ENCODE data around the gene MYBBP1A. TPM values are rescaled to one million over a fixed set of nuclear protein-coding genes. Genes with fewer than 3 reads are reported as not detected.
A peak's percentile ranks its signal among the peaks of the same experiment; 100 is the strongest.

MYBBP1A gene
- total and polyA plus RNA-seq, 2 donors, result 20.7 to 29.8 TPM

GRCh38 chr17:4558347-4558971, 3.3 kb upstream of the MYBBP1A start:
- no peak overlapping the region for H3K27ac ChIP-seq (ENCODE audit: low read depth)
- H3K4me1 ChIP-seq (ENCODE audit: insufficient read depth), result peaks cover 4% of the 10 kb centered on the region
- 91% methylated on average over 24 of the region's 24 CpGs for WGBS
- no peak for DNase-seq (ENCODE audit: extremely low spot score)
- H3K36me3 ChIP-seq (ENCODE audit: insufficient read depth), result no peaks in the 10 kb centered on the region
- no peak overlapping the region for H3K4me3 ChIP-seq (ENCODE audit: low read depth, low read length)

GRCh38 chr17:4557626-4558346, 2.6 kb upstream of the MYBBP1A start:
- peaks cover 4% of the 10 kb centered on the region for H3K4me1 ChIP-seq (ENCODE audit: insufficient read depth)
- 91% methylated on average over 6 of the region's 6 CpGs for WGBS
- H3K4me3 ChIP-seq (ENCODE audit: low read depth, low read length), result no peak overlapping the region
- no peaks in the 10 kb centered on the region for H3K36me3 ChIP-seq (ENCODE audit: insufficient read depth)
- no peak overlapping the region for H3K27ac ChIP-seq (ENCODE audit: low read depth)
- no peak for DNase-seq (ENCODE audit: extremely low spot score)

GRCh38 chr17:4556996-4557395, 1.8 kb upstream of the MYBBP1A start:
- Histone ChIP-seq H3K27ac (ENCODE audit: low read depth) (no peak overlapping the region), H3K4me3 (ENCODE audit: low read depth, low read length) (no peak overlapping the region), H3K4me1 (ENCODE audit: insufficient read depth) (peaks cover 4% of the 10 kb centered on the region), H3K36me3 (ENCODE audit: insufficient read depth) (no peaks in the 10 kb centered on the region)
- no peak for DNase-seq (ENCODE audit: extremely low spot score)
- 78% methylated on average over 4 of the region's 4 CpGs for WGBS

GRCh38 chr17:4555873-4556759, 932 bp upstream of the MYBBP1A start:
- Histone ChIP-seq H3K36me3 (ENCODE audit: insufficient read depth) (no peaks in the 10 kb centered on the region), H3K4me3 (ENCODE audit: low read depth, low read length) (peak overlapping the region; percentile 65), H3K4me1 (ENCODE audit: insufficient read depth) (peaks cover 4% of the 10 kb centered on the region), H3K27ac (ENCODE audit: low read depth) (no peak overlapping the region)
- WGBS, result 56% methylated on average over 17 of the region's 17 CpGs
- no peak for DNase-seq (ENCODE audit: extremely low spot score)

- Histone ChIP-seq H3K27ac (ENCODE audit: low read depth) (no peak overlapping the region), H3K4me3 (ENCODE audit: low read depth, low read length) (peak overlapping the region; percentile 65), H3K36me3 (ENCODE audit: insufficient read depth) (no peaks in the 10 kb centered on the region), H3K4me1 (ENCODE audit: insufficient read depth) (peaks cover 4% of the 10 kb centered on the region)
- no peak for DNase-seq (ENCODE audit: extremely low spot score)
- WGBS, result 13% methylated on average over 18 of the region's 18 CpGs
Measured at GRCh38 chr17:4554441-4554996, 665 bp downstream of the MYBBP1A start.

GRCh38 chr17:4553669-4554068, 1.5 kb downstream of the MYBBP1A start:
- Histone ChIP-seq H3K4me3 (ENCODE audit: low read depth, low read length) (no peak overlapping the region), H3K4me1 (ENCODE audit: insufficient read depth) (peaks cover 4% of the 10 kb centered on the region), H3K36me3 (ENCODE audit: insufficient read depth) (peaks cover 4% of the 10 kb centered on the region), H3K27ac (ENCODE audit: low read depth) (no peak overlapping the region)
- DNase-seq (ENCODE audit: extremely low spot score), result no peak
- WGBS, result 78% methylated on average over 9 of the region's 9 CpGs

GRCh38 chr17:4551796-4552525, 3.2 kb downstream of the MYBBP1A start:
- H3K4me1 ChIP-seq (ENCODE audit: insufficient read depth), result peaks cover 4% of the 10 kb centered on the region
- H3K27ac ChIP-seq (ENCODE audit: low read depth), result no peak overlapping the region
- no peak for DNase-seq (ENCODE audit: extremely low spot score)
- no peak overlapping the region for H3K4me3 ChIP-seq (ENCODE audit: low read depth, low read length)
- peaks cover 5% of the 10 kb centered on the region for H3K36me3 ChIP-seq (ENCODE audit: insufficient read depth)
- 95% methylated on average over 27 of the region's 27 CpGs for WGBS

GRCh38 chr17:4551141-4551540, 4.0 kb downstream of the MYBBP1A start:
- H3K27ac ChIP-seq (ENCODE audit: low read depth), result no peak overlapping the region
- 85% methylated on average over 8 of the region's 8 CpGs for WGBS
- H3K4me1 ChIP-seq (ENCODE audit: insufficient read depth), result peaks cover 4% of the 10 kb centered on the region
- peaks cover 5% of the 10 kb centered on the region for H3K36me3 ChIP-seq (ENCODE audit: insufficient read depth)
- no peak overlapping the region for H3K4me3 ChIP-seq (ENCODE audit: low read depth, low read length)
- no peak for DNase-seq (ENCODE audit: extremely low spot score)

GRCh38 chr17:4550534-4551039, 4.6 kb downstream of the MYBBP1A start:
- Histone ChIP-seq H3K4me3 (ENCODE audit: low read depth, low read length) (no peak overlapping the region), H3K4me1 (ENCODE audit: insufficient read depth) (peaks cover 4% of the 10 kb centered on the region), H3K27ac (ENCODE audit: low read depth) (no peak overlapping the region), H3K36me3 (ENCODE audit: insufficient read depth) (peaks cover 5% of the 10 kb centered on the region)
- DNase-seq (ENCODE audit: extremely low spot score), result no peak
- 96% methylated on average over 16 of the region's 16 CpGs for WGBS

GRCh38 chr17:4549781-4550533, 5.2 kb downstream of the MYBBP1A start:
- Histone ChIP-seq H3K27ac (ENCODE audit: low read depth) (no peak overlapping the region), H3K4me3 (ENCODE audit: low read depth, low read length) (no peak overlapping the region), H3K4me1 (ENCODE audit: insufficient read depth) (peaks cover 4% of the 10 kb centered on the region), H3K36me3 (ENCODE audit: insufficient read depth) (peaks cover 7% of the 10 kb centered on the region)
- WGBS, result 90% methylated on average over 25 of the region's 25 CpGs
- DNase-seq (ENCODE audit: extremely low spot score), result no peak

- Histone ChIP-seq H3K36me3 (ENCODE audit: insufficient read depth) (peaks cover 7% of the 10 kb centered on the region), H3K27ac (ENCODE audit: low read depth) (no peak overlapping the region), H3K4me3 (ENCODE audit: low read depth, low read length) (no peak overlapping the region), H3K4me1 (ENCODE audit: insufficient read depth) (no peaks in the 10 kb centered on the region)
- no peak for DNase-seq (ENCODE audit: extremely low spot score)
- 88% methylated on average over 24 of the region's 24 CpGs for WGBS
Measured at GRCh38 chr17:4548721-4549531, 6.3 kb downstream of the MYBBP1A start.

GRCh38 chr17:4548061-4548461, 7.1 kb downstream of the MYBBP1A start:
- Histone ChIP-seq H3K36me3 (ENCODE audit: insufficient read depth) (peaks cover 7% of the 10 kb centered on the region), H3K4me1 (ENCODE audit: insufficient read depth) (no peaks in the 10 kb centered on the region), H3K4me3 (ENCODE audit: low read depth, low read length) (no peak overlapping the region), H3K27ac (ENCODE audit: low read depth) (no peak overlapping the region)
- DNase-seq (ENCODE audit: extremely low spot score), result no peak
- WGBS, result 94% methylated on average over 18 of the region's 18 CpGs

Data from urinary bladder (tissue), 4 donors.